AG10803 (cell line): ENCODE measurements around the gene SPON1.

Experiments
- DNase-seq: peaks from one replicate; pipeline ENCODE4 v3.0.0; 2010; ENCODE audit warnings: low read depth
- H3K4me3 ChIP-seq: 2 replicates; pipeline ENCODE4 v1.5.1; 2011; ENCODE audit warnings: mild to moderate bottlenecking, low read length, control low read depth
- CTCF ChIP-seq: conservative IDR thresholded peaks from 2 replicates; pipeline ENCODE4 v1.5.1; 2011; ENCODE audit warnings: mild to moderate bottlenecking, low read length, control low read depth, inconsistent platforms

SPON1 gene

GRCh38 chr11:14202251-14203196 is 240.0 kb downstream of the SPON1 start:
- no peak for DNase-seq
- H3K4me3 ChIP-seq = no peak overlapping the region
- no peak for TF ChIP-seq CTCF

DNA sequence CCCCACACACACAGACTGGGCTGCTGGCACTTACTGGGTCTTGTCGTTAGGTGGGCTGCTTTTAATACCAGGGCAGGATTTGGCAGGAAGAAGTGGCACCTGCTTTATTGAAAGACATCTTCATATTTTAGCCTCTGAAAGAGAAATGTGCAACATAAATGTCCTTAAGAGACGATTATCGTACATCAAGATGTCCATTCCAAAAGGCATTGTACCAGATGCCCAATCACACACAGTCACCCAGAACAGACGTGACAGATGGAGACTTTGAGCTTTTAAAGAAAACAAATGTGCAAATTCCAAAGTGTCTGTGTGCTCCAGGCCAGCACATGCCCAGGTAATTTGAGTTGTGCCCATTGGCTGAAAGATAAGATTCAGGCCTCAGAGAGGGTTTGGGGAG is 240.8 kb downstream of the SPON1 start:
- DNase-seq = no peak
- no peak overlapping the region for H3K4me3 ChIP-seq
- TF ChIP-seq CTCF = no peak

DNA sequence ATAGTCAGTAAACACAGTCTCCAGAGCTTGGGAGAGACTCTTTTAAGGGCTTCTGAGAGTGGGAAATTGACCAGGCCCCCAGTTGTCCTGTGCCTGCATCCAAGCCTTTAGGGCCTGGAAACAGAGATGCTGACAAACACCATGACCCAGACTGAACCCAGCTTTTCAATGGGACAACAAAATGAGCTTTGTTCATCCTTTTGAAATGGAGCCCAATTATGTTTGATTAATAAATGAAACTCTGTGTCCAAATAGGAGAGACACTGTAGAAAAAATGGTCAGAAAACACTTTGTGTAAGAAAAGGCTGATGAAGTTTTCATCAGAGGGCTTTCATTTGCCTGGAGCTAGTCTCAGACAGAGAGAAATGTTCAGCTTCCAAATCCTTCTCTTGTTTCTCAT is 250.5 kb downstream of the SPON1 start:
- H3K4me3 ChIP-seq = no peak overlapping the region
- DNase-seq = no peak
- TF ChIP-seq CTCF = no peak

DNA sequence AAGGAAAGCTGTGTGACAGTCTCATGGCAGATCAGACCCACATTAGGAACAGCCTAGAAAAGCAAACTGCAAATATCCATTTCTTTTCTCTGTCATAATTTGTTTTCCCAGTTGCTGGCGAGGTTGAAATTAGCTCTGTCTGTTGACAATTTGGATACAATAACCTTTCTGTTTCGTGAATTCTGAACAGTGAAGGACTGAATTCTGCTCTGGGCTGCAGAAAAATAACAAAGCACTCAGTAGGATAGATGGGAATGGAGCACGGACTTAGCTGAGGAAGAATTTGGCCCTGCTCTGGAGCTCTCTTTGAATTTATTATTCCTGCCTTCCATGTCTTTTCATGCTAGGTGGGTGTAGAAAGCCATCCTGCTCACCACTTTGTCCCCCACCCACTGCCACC is 256.2 kb downstream of the SPON1 start:
- H3K4me3 ChIP-seq = no peak overlapping the region
- TF ChIP-seq CTCF = no peak
- DNase-seq = no peak

DNA sequence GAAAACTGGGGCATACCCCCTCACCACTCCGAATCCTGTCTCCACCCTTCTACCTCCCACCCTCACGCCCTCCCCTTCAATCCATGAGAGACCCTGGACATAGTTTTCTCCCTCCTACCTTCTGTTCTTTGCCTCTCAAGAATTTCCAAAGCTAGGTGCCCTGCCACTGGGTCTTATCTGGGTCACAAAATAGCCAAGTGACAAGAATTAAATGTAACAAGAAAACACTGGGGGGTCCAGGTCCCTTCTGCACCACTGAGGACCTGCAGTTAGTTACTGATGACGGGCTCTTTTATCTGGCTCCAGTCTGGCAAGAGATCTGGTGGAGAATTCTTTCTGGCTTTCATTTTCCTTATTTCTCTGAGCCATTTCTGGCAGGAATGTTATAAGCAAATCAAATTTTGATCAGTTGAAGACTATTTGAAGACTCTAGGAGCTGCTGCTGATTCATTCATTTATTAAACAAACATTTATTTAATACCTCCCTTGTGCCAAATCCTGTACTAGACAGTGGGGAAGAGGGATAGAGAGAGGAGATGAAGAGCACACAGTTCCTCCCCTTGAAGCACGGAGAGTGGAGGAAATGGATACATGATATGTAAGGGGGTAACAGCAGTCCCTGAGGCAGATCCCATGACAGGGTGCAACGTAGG is 261.2 kb downstream of the SPON1 start:
- TF ChIP-seq CTCF = no peak
- no peak for DNase-seq
- H3K4me3 ChIP-seq = no peak overlapping the region

DNA sequence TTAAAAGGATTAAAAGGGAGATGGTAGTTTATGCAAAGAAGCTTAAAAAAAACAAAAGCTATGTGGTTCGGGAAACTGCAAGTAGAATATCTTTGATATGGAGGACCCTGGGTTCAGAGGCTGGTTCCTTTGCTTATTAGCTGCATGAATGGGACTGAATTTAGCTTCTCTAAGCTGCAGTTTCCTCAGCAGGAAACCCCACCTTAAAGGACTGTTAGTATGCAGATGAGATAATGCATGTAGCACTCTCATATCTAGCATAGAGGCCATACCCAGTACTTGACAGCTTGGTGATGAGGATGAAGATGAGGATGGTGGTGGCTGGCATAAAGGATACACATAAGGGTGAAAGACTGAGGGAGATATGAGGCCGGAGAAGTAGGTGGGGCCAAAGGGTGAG is 261.9 kb downstream of the SPON1 start:
- H3K4me3 ChIP-seq = no peak overlapping the region
- no peak for TF ChIP-seq CTCF
- DNase-seq = no peak

GRCh38 chr11:14225666-14226065 is 263.1 kb downstream of the SPON1 start:
- TF ChIP-seq CTCF = no peak

More at GRCh38 chr11:14225666-14226065, 263.1 kb downstream of the SPON1 start:
- no peak overlapping the region for H3K4me3 ChIP-seq
- no peak for DNase-seq
